ENCODE results near the gene OR2AP1. TPM values are rescaled to one million over a fixed set of nuclear protein-coding genes. Genes with fewer than 3 reads are reported as not detected.
A peak's percentile ranks its signal among the peaks of the same experiment; 100 is the strongest.

OR2AP1 gene
- total RNA-seq, 2 experiments from 2014 or later: not detected

- CTCF ChIA-PET: interaction anchor here (0.8 to 1.1 kb wide), 3 partner anchors 8 to 425 kb away, joined by 3 to 4 read pairs (median 3); no protein-coding TSS in a partner anchor
- peaks cover 31% of the 10 kb centered on the region for H3K27me3 Mint-ChIP-seq
- H3K27ac Mint-ChIP-seq: no peak overlapping the region
- H3K4me3 Mint-ChIP-seq: no peak overlapping the region
- H3K4me1 Mint-ChIP-seq: peaks cover 2% of the 10 kb centered on the region
- H3K36me3 Mint-ChIP-seq (ENCODE audit: low read depth): no peaks in the 10 kb centered on the region
- DNase-seq: peak; percentile 73
- H3K9me3 Mint-ChIP-seq: peaks cover 23% of the 10 kb centered on the region
- POLR2A ChIA-PET: no interaction called here
Observed at GRCh38 chr12:55619354-55620138, 47.3 kb downstream of the OR2AP1 start.

GRCh38 chr12:55624056-55624455 lies 51.8 kb downstream of the OR2AP1 start:
- Mint-ChIP-seq H3K36me3 (ENCODE audit: low read depth) (no peaks in the 10 kb centered on the region), H3K27me3 (peaks cover 27% of the 10 kb centered on the region), H3K27ac (no peak overlapping the region), H3K4me1 (peaks cover 4% of the 10 kb centered on the region), H3K9me3 (no peaks in the 10 kb centered on the region), H3K4me3 (no peak overlapping the region)
- POLR2A ChIA-PET: no interaction called here
- no peak for DNase-seq
- CTCF ChIA-PET: no interaction called here

Other genes starting within 250 kb of the OR2AP1 start
- not detected for gene OR6C3, start 241.7 kb upstream of the OR2AP1 start, total RNA-seq
- gene OR6C75, start 209.5 kb upstream of the OR2AP1 start, total RNA-seq: not detected
- not detected for gene OR6C65, start 171.9 kb upstream of the OR2AP1 start, total RNA-seq
- gene OR6C76, start 146.2 kb upstream of the OR2AP1 start, total RNA-seq: not detected
- gene OR6C2, start 128.4 kb upstream of the OR2AP1 start, total RNA-seq: not detected
- gene OR6C70, start 102.3 kb upstream of the OR2AP1 start, total RNA-seq: not detected
- gene OR6C68, start 80.1 kb upstream of the OR2AP1 start, total RNA-seq: not detected
- not detected for gene OR6C4, start 22.9 kb upstream of the OR2AP1 start, total RNA-seq
- gene OR10P1, start 64.4 kb downstream of the OR2AP1 start, total RNA-seq: not detected
- gene ITGA7, start 135.4 kb downstream of the OR2AP1 start, total RNA-seq: 1 to 10 TPM; 3.1 TPM
- 100 to 1,000 TPM; 164 to 181 TPM for gene BLOC1S1, start 143.6 kb downstream of the OR2AP1 start, total RNA-seq
- 10 to 100 TPM; 23.3 to 25.8 TPM for gene RDH5, start 147.9 kb downstream of the OR2AP1 start, total RNA-seq
- 100 to 1,000 TPM; 108 to 116 TPM for gene CD63, start 156.5 kb downstream of the OR2AP1 start, total RNA-seq
- gene GDF11, start 170.7 kb downstream of the OR2AP1 start, total RNA-seq: 10 to 100 TPM in 1 of 2 experiments, 1 to 10 TPM in 1; 9.7 to 10.4 TPM
- gene SARNP, start 245.3 kb downstream of the OR2AP1 start, total RNA-seq: 100 to 1,000 TPM in 1 of 2 experiments, 10 to 100 TPM in 1; 87.5 to 102 TPM
- gene ORMDL2, start 245.6 kb downstream of the OR2AP1 start, total RNA-seq: 10 to 100 TPM; 52.7 to 67.1 TPM